ENCODE measurements around the gene MAN1C1. TPM values are rescaled to one million over a fixed set of nuclear protein-coding genes. Genes with fewer than 3 reads are reported as not detected.
A peak's percentile ranks its signal among the peaks of the same experiment; 100 is the strongest.

MAN1C1 gene
- total and polyA plus RNA-seq, 3 experiments from 2014 or later, result 2.8 to 5.6 (median 3.6) TPM

- Histone ChIP-seq H3K4me3 (ENCODE audit: low read length) (no peak overlapping the region), H3K27me3 (ENCODE audit: insufficient read depth, low read length, poor library complexity, severe bottlenecking) (no peaks in the 10 kb centered on the region), H3K27ac (ENCODE audit: low read depth, low read length) (no peak overlapping the region), H3K9me3 (ENCODE audit: low read length) (no peaks in the 10 kb centered on the region), H3K4me1 (ENCODE audit: insufficient read depth, low read length) (no peaks in the 10 kb centered on the region), H3K36me3 (ENCODE audit: insufficient read depth, low read length) (no peaks in the 10 kb centered on the region)
- ChIA-PET POLR2A (no interaction called here), CTCF (interaction anchor here (1.1 kb wide), 1 partner anchor 47 kb away, joined by 3 read pairs; no protein-coding TSS in a partner anchor)
- Mint-ChIP-seq H3K9me3 (no peaks in the 10 kb centered on the region), H3K27ac (no peak overlapping the region), H3K36me3 (peaks cover 0 to 7% (median 6%) of the 10 kb centered on the region in 3 donors), H3K27me3 (no peaks in the 10 kb centered on the region), H3K4me3 (no peak overlapping the region), H3K4me1 (peaks cover 0 to 16% (median 0%) of the 10 kb centered on the region in 3 donors)
- DNase-seq, result no peak
Measured at GRCh38 chr1:25744636-25745425, 128.2 kb downstream of the MAN1C1 start.

- Mint-ChIP-seq H3K36me3 (peaks cover 0 to 12% (median 4%) of the 10 kb centered on the region in 3 donors), H3K27ac (no peak overlapping the region), H3K27me3 (no peaks in the 10 kb centered on the region), H3K4me3 (no peak overlapping the region), H3K9me3 (no peaks in the 10 kb centered on the region), H3K4me1 (peaks cover 0 to 7% (median 0%) of the 10 kb centered on the region in 3 donors)
- Histone ChIP-seq H3K27ac (ENCODE audit: low read depth, low read length) (no peak overlapping the region), H3K36me3 (ENCODE audit: insufficient read depth, low read length) (no peaks in the 10 kb centered on the region), H3K4me1 (ENCODE audit: insufficient read depth, low read length) (no peaks in the 10 kb centered on the region), H3K4me3 (ENCODE audit: low read length) (no peak overlapping the region), H3K27me3 (ENCODE audit: insufficient read depth, low read length, poor library complexity, severe bottlenecking) (no peaks in the 10 kb centered on the region), H3K9me3 (ENCODE audit: low read length) (no peaks in the 10 kb centered on the region)
- CTCF ChIA-PET, result no interaction called here
- no peak for DNase-seq
- POLR2A ChIA-PET, result interaction anchor here (0.6 kb wide), 1 partner anchor 70 kb away, joined by 3 read pairs; no protein-coding TSS in a partner anchor
Measured at GRCh38 chr1:25746299-25747045, 129.9 kb downstream of the MAN1C1 start.

- Mint-ChIP-seq H3K4me3 (no peak overlapping the region), H3K27ac (peak overlapping the region in 1 of 8 donors; percentile 79), H3K27me3 (no peaks in the 10 kb centered on the region), H3K36me3 (peaks cover 0 to 18% (median 1%) of the 10 kb centered on the region in 3 donors), H3K9me3 (no peaks in the 10 kb centered on the region), H3K4me1 (peaks cover 0 to under 1% (median 0%) of the 10 kb centered on the region in 3 donors)
- Histone ChIP-seq H3K36me3 (ENCODE audit: insufficient read depth, low read length) (no peaks in the 10 kb centered on the region), H3K4me1 (ENCODE audit: insufficient read depth, low read length) (no peaks in the 10 kb centered on the region), H3K9me3 (ENCODE audit: low read length) (no peaks in the 10 kb centered on the region), H3K27ac (ENCODE audit: low read depth, low read length) (no peak overlapping the region), H3K27me3 (ENCODE audit: insufficient read depth, low read length, poor library complexity, severe bottlenecking) (no peaks in the 10 kb centered on the region), H3K4me3 (ENCODE audit: low read length) (no peak overlapping the region)
- no peak for DNase-seq
- ChIA-PET CTCF (no interaction called here), POLR2A (no interaction called here)
Measured at GRCh38 chr1:25747046-25747719, 130.6 kb downstream of the MAN1C1 start.

- Histone ChIP-seq H3K27me3 (ENCODE audit: insufficient read depth, low read length, poor library complexity, severe bottlenecking) (no peaks in the 10 kb centered on the region), H3K36me3 (ENCODE audit: insufficient read depth, low read length) (no peaks in the 10 kb centered on the region), H3K4me3 (ENCODE audit: low read length) (no peak overlapping the region), H3K9me3 (ENCODE audit: low read length) (no peaks in the 10 kb centered on the region), H3K4me1 (ENCODE audit: insufficient read depth, low read length) (no peaks in the 10 kb centered on the region), H3K27ac (ENCODE audit: low read depth, low read length) (no peak overlapping the region)
- H3K27ac Mint-ChIP-seq, result no peak overlapping the region
- H3K36me3 Mint-ChIP-seq, result peaks cover 0 to 27% (median 3%) of the 10 kb centered on the region in 3 donors
- no peaks in the 10 kb centered on the region for H3K4me1 Mint-ChIP-seq
- CTCF ChIA-PET, result interaction anchor here (1.7 kb wide), 1 partner anchor 62 kb away, joined by 4 read pairs; no protein-coding TSS in a partner anchor
- POLR2A ChIA-PET, result no interaction called here
- H3K27me3 Mint-ChIP-seq, result no peaks in the 10 kb centered on the region
- no peak for DNase-seq
- H3K9me3 Mint-ChIP-seq, result no peaks in the 10 kb centered on the region
- H3K4me3 Mint-ChIP-seq, result no peak overlapping the region
Measured at GRCh38 chr1:25748531-25749205, 132.1 kb downstream of the MAN1C1 start.

- CTCF ChIA-PET, result no interaction called here
- H3K27ac ChIP-seq (ENCODE audit: low read depth, low read length), result no peak overlapping the region
Measured at GRCh38 chr1:25750923-25751605, 134.5 kb downstream of the MAN1C1 start.

GRCh38 chr1:25754470-25755181 lies 138.0 kb downstream of the MAN1C1 start:
- peaks cover 29% of the 10 kb centered on the region for H3K4me1 ChIP-seq (ENCODE audit: insufficient read depth, low read length)
- H3K4me1 Mint-ChIP-seq, result peaks cover 14 to 19% (median 18%) of the 10 kb centered on the region in 3 donors
- H3K27me3 ChIP-seq (ENCODE audit: insufficient read depth, low read length, poor library complexity, severe bottlenecking), result no peaks in the 10 kb centered on the region
- CTCF ChIA-PET, result interaction anchor here (0.8 kb wide), 1 partner anchor 135 kb away, joined by 3 read pairs; no protein-coding TSS in a partner anchor
- H3K4me3 Mint-ChIP-seq, result no peak overlapping the region
- H3K27ac ChIP-seq (ENCODE audit: low read depth, low read length), result no peak overlapping the region
- peak overlapping the region in 4 of 8 donors; percentile 37 to 74 (median 61) for H3K27ac Mint-ChIP-seq
- H3K36me3 ChIP-seq (ENCODE audit: insufficient read depth, low read length), result peaks cover 7% of the 10 kb centered on the region
- H3K36me3 Mint-ChIP-seq, result peaks cover 0 to 53% (median 4%) of the 10 kb centered on the region in 3 donors
- DNase-seq, result peak in 1 of 5 donors; percentile 68
- no peaks in the 10 kb centered on the region for H3K9me3 Mint-ChIP-seq
- POLR2A ChIA-PET, result interaction anchor here (1.0 kb wide), 1 partner anchor 20 kb away, joined by 3 read pairs; no protein-coding TSS in a partner anchor
- no peak overlapping the region for H3K4me3 ChIP-seq (ENCODE audit: low read length)
- no peaks in the 10 kb centered on the region for H3K27me3 Mint-ChIP-seq
- no peaks in the 10 kb centered on the region for H3K9me3 ChIP-seq (ENCODE audit: low read length)

More at GRCh38 chr1:25750923-25751605, 134.5 kb downstream of the MAN1C1 start:
- POLR2A ChIA-PET, result interaction anchor here (0.7 kb wide), 1 partner anchor 154 kb away, joined by 3 read pairs; no protein-coding TSS in a partner anchor
- no peak overlapping the region for H3K4me3 Mint-ChIP-seq
- DNase-seq, result no peak
- H3K36me3 Mint-ChIP-seq, result peaks cover 0 to 45% (median 5%) of the 10 kb centered on the region in 3 donors
- no peaks in the 10 kb centered on the region for H3K9me3 Mint-ChIP-seq
- peaks cover 10 to 15% (median 15%) of the 10 kb centered on the region in 3 donors for H3K4me1 Mint-ChIP-seq
- Histone ChIP-seq H3K27me3 (ENCODE audit: insufficient read depth, low read length, poor library complexity, severe bottlenecking) (no peaks in the 10 kb centered on the region), H3K9me3 (ENCODE audit: low read length) (no peaks in the 10 kb centered on the region), H3K36me3 (ENCODE audit: insufficient read depth, low read length) (no peaks in the 10 kb centered on the region), H3K4me1 (ENCODE audit: insufficient read depth, low read length) (peaks cover 20% of the 10 kb centered on the region), H3K4me3 (ENCODE audit: low read length) (no peak overlapping the region)
- no peaks in the 10 kb centered on the region for H3K27me3 Mint-ChIP-seq
- H3K27ac Mint-ChIP-seq, result peak overlapping the region in 2 of 8 donors; percentile 35 to 89
